ENCODE results near the gene PROM1.

DNA sequence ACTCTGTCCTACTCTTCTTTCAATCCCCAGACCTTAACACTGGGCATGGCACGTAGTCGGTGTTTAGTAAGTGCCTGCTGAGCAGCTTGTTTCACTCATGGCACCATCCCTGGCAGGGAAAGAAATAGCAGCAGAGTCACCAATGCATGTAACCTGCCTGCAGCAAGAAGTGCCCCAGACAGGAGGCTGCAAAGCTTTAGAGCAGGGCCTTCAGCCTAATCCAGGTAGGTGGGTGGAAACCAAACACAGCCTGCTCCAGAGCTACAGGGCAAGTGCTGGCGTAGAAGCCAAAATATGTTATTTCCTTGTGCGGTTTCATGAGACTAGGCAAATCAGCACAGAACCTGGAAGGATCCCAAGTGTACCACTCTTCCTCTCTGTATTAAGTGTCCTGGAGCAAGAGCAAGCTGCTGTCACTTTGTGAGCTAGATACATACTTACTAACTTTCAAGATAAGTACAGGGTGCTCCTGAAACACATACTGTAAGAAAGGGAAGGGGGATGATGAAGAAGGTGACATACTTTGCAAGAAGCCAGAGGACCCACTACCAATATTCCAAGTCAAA lies 5.5 kb downstream of the PROM1 start:
- no peak for TF ChIP-seq POLR2AphosphoS5 (IDR thresholded peaks at IDR 0.05)
- TF ChIP-seq, protein P1, sequence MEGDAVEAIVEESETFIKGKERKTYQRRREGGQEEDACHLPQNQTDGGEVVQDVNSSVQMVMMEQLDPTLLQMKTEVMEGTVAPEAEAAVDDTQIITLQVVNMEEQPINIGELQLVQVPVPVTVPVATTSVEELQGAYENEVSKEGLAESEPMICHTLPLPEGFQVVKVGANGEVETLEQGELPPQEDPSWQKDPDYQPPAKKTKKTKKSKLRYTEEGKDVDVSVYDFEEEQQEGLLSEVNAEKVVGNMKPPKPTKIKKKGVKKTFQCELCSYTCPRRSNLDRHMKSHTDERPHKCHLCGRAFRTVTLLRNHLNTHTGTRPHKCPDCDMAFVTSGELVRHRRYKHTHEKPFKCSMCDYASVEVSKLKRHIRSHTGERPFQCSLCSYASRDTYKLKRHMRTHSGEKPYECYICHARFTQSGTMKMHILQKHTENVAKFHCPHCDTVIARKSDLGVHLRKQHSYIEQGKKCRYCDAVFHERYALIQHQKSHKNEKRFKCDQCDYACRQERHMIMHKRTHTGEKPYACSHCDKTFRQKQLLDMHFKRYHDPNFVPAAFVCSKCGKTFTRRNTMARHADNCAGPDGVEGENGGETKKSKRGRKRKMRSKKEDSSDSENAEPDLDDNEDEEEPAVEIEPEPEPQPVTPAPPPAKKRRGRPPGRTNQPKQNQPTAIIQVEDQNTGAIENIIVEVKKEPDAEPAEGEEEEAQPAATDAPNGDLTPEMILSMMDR (IDR thresholded peaks at IDR 0.05): no peak
